Measurements from ENCODE around the gene MAEL.

MAEL gene

GRCh38 chr1:167000546-167000945 is 11.5 kb downstream of the MAEL start:
- in situ Hi-C loops (cut with HindIII; ENCODE audit: low sequenced_read_pairs), result no loop called here
- H3K4me3 ChIP-seq (ENCODE audit: low read depth, low read length), result no peak overlapping the region
- TF ChIP-seq, protein P1, sequence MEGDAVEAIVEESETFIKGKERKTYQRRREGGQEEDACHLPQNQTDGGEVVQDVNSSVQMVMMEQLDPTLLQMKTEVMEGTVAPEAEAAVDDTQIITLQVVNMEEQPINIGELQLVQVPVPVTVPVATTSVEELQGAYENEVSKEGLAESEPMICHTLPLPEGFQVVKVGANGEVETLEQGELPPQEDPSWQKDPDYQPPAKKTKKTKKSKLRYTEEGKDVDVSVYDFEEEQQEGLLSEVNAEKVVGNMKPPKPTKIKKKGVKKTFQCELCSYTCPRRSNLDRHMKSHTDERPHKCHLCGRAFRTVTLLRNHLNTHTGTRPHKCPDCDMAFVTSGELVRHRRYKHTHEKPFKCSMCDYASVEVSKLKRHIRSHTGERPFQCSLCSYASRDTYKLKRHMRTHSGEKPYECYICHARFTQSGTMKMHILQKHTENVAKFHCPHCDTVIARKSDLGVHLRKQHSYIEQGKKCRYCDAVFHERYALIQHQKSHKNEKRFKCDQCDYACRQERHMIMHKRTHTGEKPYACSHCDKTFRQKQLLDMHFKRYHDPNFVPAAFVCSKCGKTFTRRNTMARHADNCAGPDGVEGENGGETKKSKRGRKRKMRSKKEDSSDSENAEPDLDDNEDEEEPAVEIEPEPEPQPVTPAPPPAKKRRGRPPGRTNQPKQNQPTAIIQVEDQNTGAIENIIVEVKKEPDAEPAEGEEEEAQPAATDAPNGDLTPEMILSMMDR (IDR thresholded peaks at IDR 0.05; ENCODE audit: low read depth, low read length, missing control alignments), result no peak
- DNase-seq (ENCODE audit: low read depth), result no peak

- no peak for DNase-seq (ENCODE audit: low read depth)
- in situ Hi-C loops (cut with HindIII; ENCODE audit: low sequenced_read_pairs), result no loop called here
- TF ChIP-seq, protein P1 (IDR thresholded peaks at IDR 0.05; ENCODE audit: low read depth, low read length, missing control alignments), result no peak
- H3K4me3 ChIP-seq (ENCODE audit: low read depth, low read length), result no peak overlapping the region
These were observed 13.3 kb downstream of the MAEL start for GRCh38 chr1:167002354-167002753.

DNA sequence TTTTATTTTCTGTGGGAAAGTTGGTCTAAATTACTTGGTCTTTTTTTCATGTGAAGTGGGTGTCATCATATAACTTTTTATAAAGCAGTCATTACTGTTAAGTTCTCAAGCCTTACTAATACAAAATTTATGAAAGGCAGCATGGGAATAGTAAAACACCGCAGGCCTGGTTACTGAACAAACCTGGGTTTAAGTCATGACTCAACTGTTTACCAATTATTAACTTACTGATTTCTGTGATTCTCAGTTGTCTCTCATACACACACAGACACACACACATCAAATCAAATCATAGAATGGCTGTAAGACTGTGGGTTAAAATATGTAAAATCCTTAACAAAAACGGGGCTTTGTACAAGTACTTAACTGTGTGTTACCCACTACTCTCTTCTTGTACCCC is 14.6 kb downstream of the MAEL start:
- in situ Hi-C loops (cut with HindIII; ENCODE audit: low sequenced_read_pairs), result no loop called here
- H3K4me3 ChIP-seq (ENCODE audit: low read depth, low read length), result no peak overlapping the region
- no peak for DNase-seq (ENCODE audit: low read depth)
- TF ChIP-seq, protein P1 (IDR thresholded peaks at IDR 0.05; ENCODE audit: low read depth, low read length, missing control alignments), result no peak

DNA sequence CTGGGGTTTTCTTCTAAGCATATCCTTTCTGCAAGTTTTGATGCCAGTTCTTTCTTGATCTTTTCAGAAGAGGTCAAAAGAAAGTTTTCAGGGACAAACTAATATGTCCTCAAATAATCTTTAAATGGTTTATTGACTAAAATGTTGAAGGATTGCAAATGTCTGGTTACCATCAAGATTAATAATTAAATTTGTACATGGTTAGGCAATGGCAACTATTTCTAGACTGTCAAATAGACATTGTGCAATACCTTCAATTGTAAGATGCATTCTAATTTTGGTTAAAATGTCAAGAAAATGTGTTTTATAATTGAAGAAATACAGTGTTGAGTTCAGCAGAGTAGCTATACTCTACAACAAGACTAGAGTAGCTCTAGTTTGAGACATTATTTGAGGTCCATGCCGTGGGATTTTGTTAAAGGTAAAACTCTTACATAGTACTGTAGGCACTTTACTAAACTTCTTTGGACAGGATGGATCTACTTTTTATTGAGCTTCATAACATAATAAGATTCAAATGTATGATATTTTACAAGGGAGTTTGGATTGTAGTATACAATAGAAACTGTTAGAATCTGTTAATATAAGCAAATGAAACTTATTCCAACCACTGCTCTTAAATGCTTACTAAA is 22.6 kb downstream of the MAEL start:
- TF ChIP-seq, protein P1 (IDR thresholded peaks at IDR 0.05; ENCODE audit: low read depth, low read length, missing control alignments), result no peak
- DNase-seq (ENCODE audit: low read depth), result no peak
- in situ Hi-C loops (cut with HindIII; ENCODE audit: low sequenced_read_pairs), result no loop called here
- H3K4me3 ChIP-seq (ENCODE audit: low read depth, low read length), result no peak overlapping the region

- in situ Hi-C loops (cut with HindIII; ENCODE audit: low sequenced_read_pairs), result no loop called here
- TF ChIP-seq, protein P1 (IDR thresholded peaks at IDR 0.05; ENCODE audit: low read depth, low read length, missing control alignments), result no peak
- DNase-seq (ENCODE audit: low read depth), result no peak
- H3K4me3 ChIP-seq (ENCODE audit: low read depth, low read length), result no peak overlapping the region
These were observed 23.5 kb downstream of the MAEL start for GRCh38 chr1:167012570-167012969.

DNA sequence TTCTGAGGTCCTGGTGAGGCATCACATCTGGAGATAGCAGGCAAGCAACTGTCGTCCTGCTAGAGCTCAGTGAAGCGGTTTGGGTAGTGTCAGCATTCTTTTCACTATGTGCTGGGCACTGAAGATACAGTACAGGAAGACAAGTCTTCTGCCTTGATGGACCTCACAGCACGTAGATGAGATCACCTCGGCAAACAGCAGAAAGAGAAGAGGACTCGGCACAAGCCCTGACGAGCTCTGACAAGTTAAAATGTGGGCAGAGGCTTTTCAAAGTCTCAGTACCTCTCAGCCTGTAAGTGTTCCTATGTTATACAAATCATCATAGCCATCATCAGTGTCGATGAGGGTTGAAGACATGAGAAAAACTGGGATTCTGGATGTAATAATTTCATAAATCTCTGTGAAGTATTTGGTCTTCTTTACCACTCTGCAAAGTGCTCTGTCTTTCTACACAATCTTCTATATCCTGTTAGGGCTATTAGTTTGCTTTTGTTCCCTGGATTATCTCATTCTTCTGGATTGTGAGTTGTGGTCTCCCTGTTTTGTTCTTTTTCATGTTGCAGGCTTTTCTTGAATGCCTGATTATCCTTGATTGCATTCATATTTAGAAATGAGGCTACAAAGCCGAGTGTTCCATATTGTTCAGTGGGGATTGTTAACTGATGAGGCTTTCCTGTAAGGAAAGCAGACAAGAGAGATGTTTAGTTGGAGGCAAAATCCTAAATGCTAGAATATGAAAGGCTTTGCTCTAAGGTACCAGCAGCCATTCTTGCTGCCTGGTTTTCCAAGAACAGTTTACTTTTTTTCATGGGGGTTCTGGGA is 24.2 kb downstream of the MAEL start:
- DNase-seq (ENCODE audit: low read depth), result peak; percentile 15
- TF ChIP-seq, protein P1 (IDR thresholded peaks at IDR 0.05; ENCODE audit: low read depth, low read length, missing control alignments), result no peak
- H3K4me3 ChIP-seq (ENCODE audit: low read depth, low read length), result no peak overlapping the region
- in situ Hi-C loops (cut with HindIII; ENCODE audit: low sequenced_read_pairs), result no loop called here

All from astrocyte of the cerebellum (primary cell).